ENCODE data around the gene MGA. TPM values are rescaled to one million over a fixed set of nuclear protein-coding genes. Genes with fewer than 3 reads are reported as not detected.

The MGA gene
- total and polyA plus RNA-seq, 2 donors (not counting 3 experiments of a cell fraction or from before 2014, with no cell fraction given) = 4.1 to 36.5 TPM

- CTCF ChIA-PET = interaction anchor here (1.2 to 1.3 kb wide), 2 partner anchors 10 to 218 kb away, joined by 5 to 6 read pairs; no protein-coding TSS in a partner anchor
These were observed 161.6 kb downstream of the MGA start for GRCh38 chr15:41821831-41822230.

More at GRCh38 chr15:41821831-41822230, 161.6 kb downstream of the MGA start:
- POLR2A ChIA-PET = interaction anchor here (0.7 kb wide), 1 partner anchor 337 kb away, joined by 7 read pairs; no protein-coding TSS in a partner anchor
- H3K4me1 ChIP-seq (ENCODE audit: control insufficient read depth, extremely low read depth, insufficient read depth, low read length) = no peaks in the 10 kb centered on the region
- dilution Hi-C loops (cut with MboI; ENCODE audit: extremely low pct_ligation_motif_present, low sequenced_read_pairs) (no loop called here), intact Hi-C loops (cut with micrococcal nuclease) (no loop called here)
- no peaks in the 10 kb centered on the region for H3K27me3 ChIP-seq (ENCODE audit: control insufficient read depth in 2 of 2, insufficient read depth in 2 of 2, low read length in 2 of 2)
- no peak overlapping the region for H3K4me3 ChIP-seq (replicated peaks in 1 of 3; ENCODE audit: insufficient read depth in 1 of 3, low read depth in 1 of 3, low read length in 3 of 3)
- no peak overlapping the region for H3K27ac ChIP-seq (ENCODE audit: insufficient read depth, low read depth, low read length)
- no peaks in the 10 kb centered on the region for H3K79me2 ChIP-seq (ENCODE audit: control insufficient read depth, insufficient read depth, low read length)
- H3K9me3 ChIP-seq (replicated peaks; ENCODE audit: control insufficient read depth, insufficient read depth, low read length) = no peaks in the 10 kb centered on the region
- FAIRE-seq (no peak), DNase-seq (ENCODE audit: low read depth, low spot score) (no peak)
- H4K20me1 ChIP-seq (replicated peaks; ENCODE audit: control insufficient read depth, extremely low read depth, insufficient read depth, low read length) = no peaks in the 10 kb centered on the region
- no peak overlapping the region for H3K9ac ChIP-seq (replicated peaks; ENCODE audit: extremely low read depth, insufficient read depth, low read length)
- H3K9me1 ChIP-seq (replicated peaks; ENCODE audit: control insufficient read depth, extremely low read depth, insufficient read depth, low read length) = no peaks in the 10 kb centered on the region
- no peak overlapping the region for H2AFZ ChIP-seq (ENCODE audit: low read depth, low read length)
- H3K36me3 ChIP-seq (ENCODE audit: control insufficient read depth in 2 of 2, extremely low read depth in 1 of 2, insufficient read depth in 2 of 2, low read length in 2 of 2) = peaks cover 12 to 50% of the 10 kb centered on the region in 2 experiments
- BruUV-seq (replicated peaks) = no TSS peak
- TF ChIP-seq, protein P1, sequence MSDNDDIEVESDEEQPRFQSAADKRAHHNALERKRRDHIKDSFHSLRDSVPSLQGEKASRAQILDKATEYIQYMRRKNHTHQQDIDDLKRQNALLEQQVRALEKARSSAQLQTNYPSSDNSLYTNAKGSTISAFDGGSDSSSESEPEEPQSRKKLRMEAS (IDR thresholded peaks at IDR 0.05; ENCODE audit: insufficient read depth, insufficient read length) = no peak
- no peak for TF ChIP-seq GATA2 (IDR thresholded peaks at IDR 0.05; ENCODE audit: insufficient read depth, insufficient read length, low read depth, low read length)
- no peak for TF ChIP-seq FOS (IDR thresholded peaks at IDR 0.05; ENCODE audit: borderline replicate concordance, insufficient read depth, low read length)
- TF ChIP-seq MYC (IDR thresholded peaks at IDR 0.05; ENCODE audit: low read depth, low read length) = no peak
- no peak for TF ChIP-seq JUN (IDR thresholded peaks at IDR 0.05; ENCODE audit: borderline replicate concordance, insufficient read depth, insufficient read length, low read depth)
- no peak for TF ChIP-seq POLR2A (IDR thresholded peaks at IDR 0.05; ENCODE audit: low read depth, low read length)
- no peak for TF ChIP-seq POLR2AphosphoS5 (IDR thresholded peaks at IDR 0.05; ENCODE audit: insufficient read depth, low read depth, low read length)
- no peak for TF ChIP-seq EZH2 (IDR thresholded peaks at IDR 0.05; ENCODE audit: borderline replicate concordance, low read depth, low read length, severe bottlenecking)
- TF ChIP-seq, protein P2, sequence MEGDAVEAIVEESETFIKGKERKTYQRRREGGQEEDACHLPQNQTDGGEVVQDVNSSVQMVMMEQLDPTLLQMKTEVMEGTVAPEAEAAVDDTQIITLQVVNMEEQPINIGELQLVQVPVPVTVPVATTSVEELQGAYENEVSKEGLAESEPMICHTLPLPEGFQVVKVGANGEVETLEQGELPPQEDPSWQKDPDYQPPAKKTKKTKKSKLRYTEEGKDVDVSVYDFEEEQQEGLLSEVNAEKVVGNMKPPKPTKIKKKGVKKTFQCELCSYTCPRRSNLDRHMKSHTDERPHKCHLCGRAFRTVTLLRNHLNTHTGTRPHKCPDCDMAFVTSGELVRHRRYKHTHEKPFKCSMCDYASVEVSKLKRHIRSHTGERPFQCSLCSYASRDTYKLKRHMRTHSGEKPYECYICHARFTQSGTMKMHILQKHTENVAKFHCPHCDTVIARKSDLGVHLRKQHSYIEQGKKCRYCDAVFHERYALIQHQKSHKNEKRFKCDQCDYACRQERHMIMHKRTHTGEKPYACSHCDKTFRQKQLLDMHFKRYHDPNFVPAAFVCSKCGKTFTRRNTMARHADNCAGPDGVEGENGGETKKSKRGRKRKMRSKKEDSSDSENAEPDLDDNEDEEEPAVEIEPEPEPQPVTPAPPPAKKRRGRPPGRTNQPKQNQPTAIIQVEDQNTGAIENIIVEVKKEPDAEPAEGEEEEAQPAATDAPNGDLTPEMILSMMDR (IDR thresholded peaks at IDR 0.05; ENCODE audit: extremely low read depth in 1 of 2, insufficient read depth in 1 of 2, low read depth in 1 of 2, low read length in 2 of 2) = no peak
- no peak overlapping the region for H3K4me2 ChIP-seq (ENCODE audit: insufficient read depth, low read length)

Data from endothelial cell of umbilical vein (primary cell).